Loucy (cell line): Measurements from ENCODE around the gene MPIG6B.

ENCODE experiments used
- EZH2phosphoT487 ChIP-seq: fragments of 200-600 bp; IDR thresholded peaks from 2 replicates; pipeline ENCODE4 v1.6.1; 2018; ENCODE audit warnings: antibody characterized with exemption, mild to moderate bottlenecking, moderate library complexity, borderline replicate concordance
- TF ChIP-seq, protein P1 (sequence below): fragments of 200-600 bp; sonication (generic); conservative IDR thresholded peaks from 2 replicates; pipeline ENCODE4 v1.5.1; 2014; ENCODE audit warnings: mild to moderate bottlenecking, antibody characterized with exemption, low read length

GRCh38 chr6:31702405-31702818, 20.8 kb upstream of the MPIG6B start:
- TF ChIP-seq, protein P1, sequence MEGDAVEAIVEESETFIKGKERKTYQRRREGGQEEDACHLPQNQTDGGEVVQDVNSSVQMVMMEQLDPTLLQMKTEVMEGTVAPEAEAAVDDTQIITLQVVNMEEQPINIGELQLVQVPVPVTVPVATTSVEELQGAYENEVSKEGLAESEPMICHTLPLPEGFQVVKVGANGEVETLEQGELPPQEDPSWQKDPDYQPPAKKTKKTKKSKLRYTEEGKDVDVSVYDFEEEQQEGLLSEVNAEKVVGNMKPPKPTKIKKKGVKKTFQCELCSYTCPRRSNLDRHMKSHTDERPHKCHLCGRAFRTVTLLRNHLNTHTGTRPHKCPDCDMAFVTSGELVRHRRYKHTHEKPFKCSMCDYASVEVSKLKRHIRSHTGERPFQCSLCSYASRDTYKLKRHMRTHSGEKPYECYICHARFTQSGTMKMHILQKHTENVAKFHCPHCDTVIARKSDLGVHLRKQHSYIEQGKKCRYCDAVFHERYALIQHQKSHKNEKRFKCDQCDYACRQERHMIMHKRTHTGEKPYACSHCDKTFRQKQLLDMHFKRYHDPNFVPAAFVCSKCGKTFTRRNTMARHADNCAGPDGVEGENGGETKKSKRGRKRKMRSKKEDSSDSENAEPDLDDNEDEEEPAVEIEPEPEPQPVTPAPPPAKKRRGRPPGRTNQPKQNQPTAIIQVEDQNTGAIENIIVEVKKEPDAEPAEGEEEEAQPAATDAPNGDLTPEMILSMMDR: no peak
- TF ChIP-seq EZH2phosphoT487: no peak
